ENCODE measurements around the gene PRSS48. TPM values are rescaled to one million over a fixed set of nuclear protein-coding genes. Genes with fewer than 3 reads are reported as not detected.

PRSS48 gene
- total and polyA plus RNA-seq, 4 donors = 0.64 TPM; not detected in 3

- Histone ChIP-seq H3K4me3 (ENCODE audit: low read depth in 1 of 3, low read length in 3 of 3) (no peak overlapping the region), H3K9ac (ENCODE audit: low read depth in 1 of 2, low read length in 2 of 2) (no peak overlapping the region), H3K27me3 (ENCODE audit: control insufficient read depth in 4 of 4, insufficient read depth in 4 of 4, low read length in 3 of 4) (no peaks in the 10 kb centered on the region), H3K36me3 (ENCODE audit: control insufficient read depth in 4 of 4, insufficient read depth in 3 of 4, low read depth in 1 of 4, low read length in 3 of 4) (no peaks in the 10 kb centered on the region), H3K4me1 (ENCODE audit: control insufficient read depth in 4 of 4, insufficient read depth in 4 of 4, low read length in 3 of 4) (peaks cover 0 to 4% (median under 1%) of the 10 kb centered on the region in 4 donors), H3K9me3 (ENCODE audit: control insufficient read depth in 4 of 4, low read length in 3 of 4) (no peaks in the 10 kb centered on the region), H3K27ac (ENCODE audit: low read depth in 1 of 2, low read length in 2 of 2) (no peak overlapping the region)
- 98% methylated on average over 2 of the region's 2 CpGs for WGBS
- TF ChIP-seq ATF3 (IDR thresholded peaks at IDR 0.05) = no peak
- no peak for TF ChIP-seq REST (IDR thresholded peaks at IDR 0.05)
- TF ChIP-seq EGR1 (IDR thresholded peaks at IDR 0.05; ENCODE audit: low read depth in 2 of 2) = no peak
- TF ChIP-seq ZBTB33 (IDR thresholded peaks at IDR 0.05) = no peak
- TF ChIP-seq FOXA1 (IDR thresholded peaks at IDR 0.05) = no peak
- no peak for TF ChIP-seq RXRA (IDR thresholded peaks at IDR 0.05)
- DNase-seq (ENCODE audit: low spot score) = no peak
These were observed 34.7 kb upstream of the PRSS48 start for GRCh38 chr4:151242305-151242704.

GRCh38 chr4:151246742-151247141, 30.2 kb upstream of the PRSS48 start:
- Histone ChIP-seq H3K27me3 (ENCODE audit: control insufficient read depth in 4 of 4, insufficient read depth in 4 of 4, low read length in 3 of 4) (no peaks in the 10 kb centered on the region), H3K36me3 (ENCODE audit: control insufficient read depth in 4 of 4, insufficient read depth in 3 of 4, low read depth in 1 of 4, low read length in 3 of 4) (no peaks in the 10 kb centered on the region), H3K4me1 (ENCODE audit: control insufficient read depth in 4 of 4, insufficient read depth in 4 of 4, low read length in 3 of 4) (peaks cover 3 to 16% (median 8%) of the 10 kb centered on the region in 4 donors), H3K9ac (ENCODE audit: low read depth in 1 of 2, low read length in 2 of 2) (no peak overlapping the region), H3K27ac (ENCODE audit: low read depth in 1 of 2, low read length in 2 of 2) (no peak overlapping the region), H3K4me3 (ENCODE audit: low read depth in 1 of 3, low read length in 3 of 3) (no peak overlapping the region), H3K9me3 (ENCODE audit: control insufficient read depth in 4 of 4, low read length in 3 of 4) (no peaks in the 10 kb centered on the region)
- WGBS = 38% methylated on average over 2 of the region's 2 CpGs
- TF ChIP-seq CTCF (IDR thresholded peaks at IDR 0.05; ENCODE audit: low read depth, low read length, missing input control) (no peak), HNF4A (conservative IDR thresholded peaks at IDR 0.05) (peak; percentile 45 to 58), FOXA2 (IDR thresholded peaks at IDR 0.05) (no peak), REST (IDR thresholded peaks at IDR 0.05) (peak; percentile 16), TAF1 (conservative IDR thresholded peaks at IDR 0.05) (no peak), RXRA (IDR thresholded peaks at IDR 0.05) (peak; percentile 29 to 41), MAX (IDR thresholded peaks at IDR 0.05) (no peak), YY1 (IDR thresholded peaks at IDR 0.05) (peak; percentile 22)
- DNase-seq (ENCODE audit: low spot score) = no peak

Measured in liver (tissue), 9 donors.